Caco-2 (cell line): ENCODE measurements around the gene TIGD2. TPM values are rescaled to one million over a fixed set of nuclear protein-coding genes. Genes with fewer than 3 reads are reported as not detected.

ENCODE experiments used
- BruUV-seq: library from RNA; stranded (reverse); fragments of 400-500 nt; replicated peaks from 2 replicates; lab custom pipeline; 2021; lab: Mats Ljungman, UMichigan
- CTCF ChIA-PET: fragments of 300-600 bp; sonication (Branson Sonifier 250); formaldehyde crosslinking; loops from one replicate; lab custom pipeline; 2022; ENCODE audit warnings: antibody characterized with exemption; lab: Charles Lee
- POLR2A ChIA-PET: fragments of 300-600 bp; sonication (Branson Sonifier 250); formaldehyde crosslinking; loops from one replicate; lab custom pipeline; 2022; ENCODE audit warnings: antibody characterized with exemption; lab: Charles Lee
- DNase-seq, 2 experiments: peaks; one replicate each; pipeline versions ENCODE4 v3.0.0 to v3.0.0-alpha.2; 2020 to 2022
- H3K27me3 ChIP-seq: replicated peaks from 2 replicates; pipeline ENCODE4 v1.6.0; 2011; ENCODE audit warnings: low read length; ENCODE audit not compliant: control insufficient read depth, insufficient read depth
- H3K36me3 ChIP-seq: 2 replicates; pipeline ENCODE4 v1.5.1; 2011; ENCODE audit warnings: low read length; ENCODE audit not compliant: control insufficient read depth, insufficient read depth
- H3K4me1 ChIP-seq: fragments of 250-450 bp; sonication (Bioruptor Pico); 2 replicates; pipeline ENCODE4 v1.5.1; 2020; ENCODE audit warnings: mild to moderate bottlenecking
- H3K4me3 ChIP-seq: 2 replicates; pipeline ENCODE4 v1.5.1; 2011; ENCODE audit warnings: low read depth, mild to moderate bottlenecking, control low read depth, low read length
- H3K9me3 ChIP-seq: fragments of 250-450 bp; sonication (Bioruptor Pico); 2 replicates; pipeline ENCODE4 v1.5.1; 2020; ENCODE audit warnings: mild to moderate bottlenecking, moderate library complexity
- H3K27ac Mint-ChIP-seq: one replicate; pipeline ENCODE4 v1.8.0; 2022; ENCODE audit warnings: mixed read lengths; ENCODE audit not compliant: unreplicated experiment
- H3K27me3 Mint-ChIP-seq: one replicate; pipeline ENCODE4 v1.8.0; 2022; ENCODE audit warnings: mixed read lengths; ENCODE audit not compliant: insufficient read depth, unreplicated experiment
- H3K36me3 Mint-ChIP-seq: one replicate; pipeline ENCODE4 v1.8.0; 2022; ENCODE audit warnings: mild to moderate bottlenecking, mixed read lengths; ENCODE audit not compliant: insufficient read depth, unreplicated experiment
- H3K4me1 Mint-ChIP-seq: one replicate; pipeline ENCODE4 v1.8.0; 2022; ENCODE audit warnings: low read depth, mixed read lengths; ENCODE audit not compliant: unreplicated experiment
- H3K4me3 Mint-ChIP-seq: one replicate; pipeline ENCODE4 v1.8.0; 2022; ENCODE audit warnings: mild to moderate bottlenecking, moderate library complexity, mixed read lengths; ENCODE audit not compliant: unreplicated experiment
- H3K9me3 Mint-ChIP-seq: one replicate; pipeline ENCODE4 v1.8.0; 2022; ENCODE audit warnings: mixed read lengths; ENCODE audit not compliant: unreplicated experiment
- CTCF ChIP-seq, 2 experiments: fragments of 200-600 bp in 1 of 2; IDR thresholded peaks; 1 replicate in 1 of 2; 2 replicates in 1 of 2; pipeline versions ENCODE4 v1.5.1 to v1.8.0; 2011 to 2022; ENCODE audit warnings: antibody characterized with exemption in 1 of 2, control low read depth in 1 of 2, inconsistent platforms in 1 of 2, low read depth in 1 of 2, low read length in 1 of 2, mild to moderate bottlenecking in 1 of 2, moderate library complexity in 1 of 2; ENCODE audit not compliant: insufficient read depth in 1 of 2, severe bottlenecking in 1 of 2, unreplicated experiment in 1 of 2
- intact Hi-C: fragments of 100-400 bp; cut with micrococcal nuclease; formaldehyde crosslinking; loops from one replicate; pipeline ENCODE4 v1.10.0; 2022; ENCODE audit not compliant: unreplicated experiment
- total RNA-seq: library from RNA; stranded (reverse); gene quantifications from 2 replicates; pipeline ENCODE4 v1.2.3, GENCODE V29; 2022

TIGD2 gene
- total RNA-seq, 1 experiment from 2014 or later = 25.4 TPM

DNA sequence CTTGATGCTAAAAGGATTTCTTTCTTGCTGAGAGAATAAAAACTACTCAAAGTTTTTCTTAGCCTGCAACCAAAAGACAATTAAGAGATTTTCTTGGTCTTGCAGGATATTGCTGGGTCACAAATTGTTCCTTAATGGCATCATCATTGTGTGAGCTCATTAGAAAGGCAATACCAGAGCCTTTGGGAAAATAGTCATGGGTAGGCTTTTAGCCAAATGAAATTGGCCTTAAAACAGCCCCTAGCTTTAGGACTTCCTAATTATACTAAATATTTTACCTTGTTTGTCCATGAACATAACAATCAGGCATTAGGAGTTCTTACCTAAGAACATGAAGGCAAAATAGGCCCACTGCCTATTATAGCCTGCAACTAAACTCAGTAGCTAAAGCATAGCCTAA lies 43.9 kb upstream of the TIGD2 start:
- H3K36me3 ChIP-seq = no peaks in the 10 kb centered on the region
- Mint-ChIP-seq H3K4me1 (no peaks in the 10 kb centered on the region), H3K27ac (no peak overlapping the region), H3K36me3 (no peaks in the 10 kb centered on the region), H3K4me3 (no peak overlapping the region), H3K9me3 (no peaks in the 10 kb centered on the region), H3K27me3 (no peaks in the 10 kb centered on the region)
- intact Hi-C loops = no loop called here
- ChIA-PET CTCF (no interaction called here), POLR2A (no interaction called here)
- no TSS peak for BruUV-seq
- H3K4me1 ChIP-seq = no peaks in the 10 kb centered on the region
- H3K4me3 ChIP-seq = no peak overlapping the region
- H3K27me3 ChIP-seq = no peaks in the 10 kb centered on the region
- TF ChIP-seq CTCF (IDR thresholded peaks at IDR 0.05; ENCODE audit: insufficient read depth in 1 of 2, low read depth in 1 of 2, low read length in 1 of 2, severe bottlenecking in 1 of 2, unreplicated experiment in 1 of 2) = no peak
- DNase-seq = no peak
- no peaks in the 10 kb centered on the region for H3K9me3 ChIP-seq

- CTCF ChIA-PET = no interaction called here
- Mint-ChIP-seq H3K9me3 (no peaks in the 10 kb centered on the region), H3K4me3 (no peak overlapping the region), H3K36me3 (no peaks in the 10 kb centered on the region), H3K4me1 (no peaks in the 10 kb centered on the region), H3K27me3 (no peaks in the 10 kb centered on the region), H3K27ac (no peak overlapping the region)
- DNase-seq = no peak
- Histone ChIP-seq H3K27me3 (no peaks in the 10 kb centered on the region), H3K36me3 (no peaks in the 10 kb centered on the region), H3K4me1 (no peaks in the 10 kb centered on the region), H3K4me3 (no peak overlapping the region), H3K9me3 (no peaks in the 10 kb centered on the region)
- POLR2A ChIA-PET = no interaction called here
- TF ChIP-seq CTCF (IDR thresholded peaks at IDR 0.05; ENCODE audit: insufficient read depth in 1 of 2, low read depth in 1 of 2, low read length in 1 of 2, severe bottlenecking in 1 of 2, unreplicated experiment in 1 of 2) = no peak
- intact Hi-C loops = no loop called here
- no TSS peak for BruUV-seq
These were observed 41.9 kb upstream of the TIGD2 start for GRCh38 chr4:89069481-89069880.

GRCh38 chr4:89070041-89070440 lies 41.3 kb upstream of the TIGD2 start:
- POLR2A ChIA-PET = no interaction called here
- Mint-ChIP-seq H3K4me1 (no peaks in the 10 kb centered on the region), H3K27me3 (no peaks in the 10 kb centered on the region), H3K27ac (no peak overlapping the region), H3K9me3 (no peaks in the 10 kb centered on the region), H3K36me3 (no peaks in the 10 kb centered on the region), H3K4me3 (no peak overlapping the region)
- Histone ChIP-seq H3K4me1 (no peaks in the 10 kb centered on the region), H3K36me3 (no peaks in the 10 kb centered on the region), H3K4me3 (no peak overlapping the region), H3K9me3 (no peaks in the 10 kb centered on the region), H3K27me3 (no peaks in the 10 kb centered on the region)
- CTCF ChIA-PET = no interaction called here
- no peak for DNase-seq
- intact Hi-C loops = no loop called here
- no peak for TF ChIP-seq CTCF (IDR thresholded peaks at IDR 0.05; ENCODE audit: insufficient read depth in 1 of 2, low read depth in 1 of 2, low read length in 1 of 2, severe bottlenecking in 1 of 2, unreplicated experiment in 1 of 2)
- BruUV-seq = no TSS peak
